IPS-20b (cell line): ENCODE measurements around the gene UCN.
"Not testable (repeated sequence)": the region's sequence is repeated elsewhere in the genome, so short reads cannot be mapped to it uniquely, and the experiment has no call there.

Experiments used
- H3K27ac ChIP-seq: one replicate; pipeline ENCODE4 v1.5.1; 2013; ENCODE audit warnings: low read length
- H3K27me3 ChIP-seq: 2 replicates; pipeline ENCODE4 v1.6.1; 2013; ENCODE audit warnings: mild to moderate bottlenecking, low read length, inconsistent platforms; ENCODE audit not compliant: insufficient read depth
- H3K36me3 ChIP-seq: 2 replicates; pipeline ENCODE4 v1.6.1; 2013; ENCODE audit warnings: low read depth, mild to moderate bottlenecking, inconsistent platforms, low read length, moderate library complexity; ENCODE audit not compliant: insufficient read depth
- H3K4me1 ChIP-seq: 2 replicates; pipeline ENCODE4 v1.6.1; 2013; ENCODE audit warnings: mild to moderate bottlenecking, control low read depth, inconsistent platforms, low read length, moderate library complexity; ENCODE audit not compliant: insufficient read depth
- H3K4me3 ChIP-seq: 2 replicates; pipeline ENCODE4 v1.5.1; 2013; ENCODE audit warnings: mild to moderate bottlenecking, low read length, inconsistent platforms
- H3K9ac ChIP-seq: 2 replicates; pipeline ENCODE4 v1.6.1; 2013; ENCODE audit warnings: low read depth, mild to moderate bottlenecking, inconsistent platforms, low read length, moderate library complexity
- H3K9me3 ChIP-seq: 2 replicates; pipeline ENCODE4 v1.6.1; 2013; ENCODE audit warnings: mild to moderate bottlenecking, low read depth, low read length, inconsistent platforms; ENCODE audit not compliant: insufficient read depth

UCN gene, protein sequence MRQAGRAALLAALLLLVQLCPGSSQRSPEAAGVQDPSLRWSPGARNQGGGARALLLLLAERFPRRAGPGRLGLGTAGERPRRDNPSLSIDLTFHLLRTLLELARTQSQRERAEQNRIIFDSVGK

GRCh38 chr2:27308359-27308881 lies at the start of gene UCN:
TSS of gene UCN (minus strand) at chr2:27308445. CDS start at chr2:27307895, 550 bp downstream.
- Histone ChIP-seq H3K27me3 (peaks cover 58% of the 10 kb centered on the region), H3K4me3 (peak within 1 kb of the TSS; percentile 47; the same call in 1 of the 2 replicates), H3K27ac (no peak within 1 kb of the TSS), H3K36me3 (no peaks in the 10 kb centered on the region; the same call in 1 of the 2 replicates), H3K9me3 (no peaks in the 10 kb centered on the region), H3K9ac (no peak within 1 kb of the TSS), H3K4me1 (no peaks in the 10 kb centered on the region)

GRCh38 chr2:27356382-27357181 lies 48.3 kb upstream of the UCN start, which contains the start of gene GTF3C2:
TSS of gene GTF3C2 (minus strand) at chr2:27356764. CDS start at chr2:27343554, 13,210 bp downstream.
- Histone ChIP-seq H3K27ac (peak within 1 kb of the TSS; percentile 100), H3K9me3 (no peaks in the 10 kb centered on the region; the same call in 1 of the 2 replicates), H3K9ac (peak within 1 kb of the TSS; percentile 99), H3K36me3 (no peaks in the 10 kb centered on the region), H3K27me3 (no peaks in the 10 kb centered on the region), H3K4me1 (peaks cover 14% of the 10 kb centered on the region), H3K4me3 (peak within 1 kb of the TSS; percentile 92)

- Histone ChIP-seq H3K9ac (peak overlapping the region; percentile 99), H3K4me3 (peak overlapping the region; percentile 92), H3K36me3 (no peaks in the 10 kb centered on the region), H3K4me1 (peaks cover 14% of the 10 kb centered on the region), H3K27ac (peak overlapping the region; percentile 100), H3K9me3 (no peaks in the 10 kb centered on the region; the same call in 1 of the 2 replicates), H3K27me3 (no peaks in the 10 kb centered on the region)
Measured at GRCh38 chr2:27356056-27356381, 47.8 kb upstream of the UCN start.

- Histone ChIP-seq H3K27ac (no peak overlapping the region), H3K4me3 (no peak overlapping the region), H3K9me3 (no peaks in the 10 kb centered on the region), H3K36me3 (peaks cover 6% of the 10 kb centered on the region), H3K27me3 (no peaks in the 10 kb centered on the region), H3K4me1 (peaks cover 14% of the 10 kb centered on the region), H3K9ac (no peak overlapping the region)
Measured at GRCh38 chr2:27354597-27354927, 46.3 kb upstream of the UCN start.

GRCh38 chr2:27353762-27354596 lies 45.7 kb upstream of the UCN start:
- Histone ChIP-seq H3K36me3 (peaks cover 6% of the 10 kb centered on the region), H3K27me3 (no peaks in the 10 kb centered on the region), H3K4me3 (no peak overlapping the region), H3K4me1 (peaks cover 14% of the 10 kb centered on the region), H3K9ac (peak overlapping the region; percentile 44; the same call in 1 of the 2 replicates), H3K27ac (no peak overlapping the region), H3K9me3 (no peaks in the 10 kb centered on the region)

GRCh38 chr2:27353386-27353761 lies 45.1 kb upstream of the UCN start:
- H3K27ac ChIP-seq, H3K4me3 ChIP-seq, H3K36me3 ChIP-seq: not testable (repeated sequence)

DNA sequence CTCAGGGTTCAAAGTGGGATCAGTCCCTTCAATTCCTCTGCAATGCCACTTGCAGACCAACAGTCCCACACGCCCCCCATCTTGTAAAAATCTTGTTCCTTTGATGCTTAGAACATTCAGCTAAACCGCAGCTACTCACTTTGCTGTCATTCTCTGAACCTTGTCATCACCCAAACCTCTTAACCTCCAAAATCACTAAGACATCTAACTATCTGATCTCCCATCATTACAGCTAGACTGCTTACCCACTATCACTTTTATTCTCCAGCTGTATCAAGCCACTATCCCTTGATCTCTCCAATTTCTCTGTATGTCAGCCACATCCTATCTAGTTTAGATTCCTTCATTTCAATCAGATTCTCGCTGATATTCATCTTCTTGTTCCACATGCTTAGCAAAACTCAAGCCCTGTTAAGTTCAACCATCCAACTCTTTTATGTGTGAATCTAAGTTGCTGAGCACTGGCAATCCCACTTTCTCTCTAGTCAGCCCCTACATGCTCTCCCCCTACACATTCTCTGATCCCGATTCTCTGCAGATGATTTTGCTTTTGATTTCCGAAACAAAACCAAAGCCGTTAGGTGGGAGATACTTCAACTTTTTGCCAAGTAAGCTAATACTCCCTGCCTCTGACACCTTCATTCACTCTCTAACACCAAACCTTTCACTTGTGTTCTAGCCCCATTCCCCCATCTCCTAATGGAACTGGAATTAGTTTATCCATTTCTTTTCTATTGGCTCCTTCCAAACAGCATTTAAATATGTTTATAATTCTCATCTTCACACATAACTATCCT lies 43.8 kb upstream of the UCN start:
- no peaks in the 10 kb centered on the region for H3K27me3 ChIP-seq
- no peak overlapping the region for H3K27ac ChIP-seq
- no peaks in the 10 kb centered on the region for H3K9me3 ChIP-seq
- peaks cover 10% of the 10 kb centered on the region for H3K4me1 ChIP-seq
- peak overlapping the region; percentile 39; the same call in 1 of the 2 replicates for H3K9ac ChIP-seq
- peaks cover 6% of the 10 kb centered on the region for H3K36me3 ChIP-seq
- no peak overlapping the region for H3K4me3 ChIP-seq

More at GRCh38 chr2:27353386-27353761, 45.1 kb upstream of the UCN start:
- Histone ChIP-seq H3K9ac (peak overlapping the region; percentile 44; the same call in 1 of the 2 replicates), H3K4me1 (peaks cover 14% of the 10 kb centered on the region)
- not testable (repeated sequence) for H3K27me3 ChIP-seq, H3K9me3 ChIP-seq

DNA sequence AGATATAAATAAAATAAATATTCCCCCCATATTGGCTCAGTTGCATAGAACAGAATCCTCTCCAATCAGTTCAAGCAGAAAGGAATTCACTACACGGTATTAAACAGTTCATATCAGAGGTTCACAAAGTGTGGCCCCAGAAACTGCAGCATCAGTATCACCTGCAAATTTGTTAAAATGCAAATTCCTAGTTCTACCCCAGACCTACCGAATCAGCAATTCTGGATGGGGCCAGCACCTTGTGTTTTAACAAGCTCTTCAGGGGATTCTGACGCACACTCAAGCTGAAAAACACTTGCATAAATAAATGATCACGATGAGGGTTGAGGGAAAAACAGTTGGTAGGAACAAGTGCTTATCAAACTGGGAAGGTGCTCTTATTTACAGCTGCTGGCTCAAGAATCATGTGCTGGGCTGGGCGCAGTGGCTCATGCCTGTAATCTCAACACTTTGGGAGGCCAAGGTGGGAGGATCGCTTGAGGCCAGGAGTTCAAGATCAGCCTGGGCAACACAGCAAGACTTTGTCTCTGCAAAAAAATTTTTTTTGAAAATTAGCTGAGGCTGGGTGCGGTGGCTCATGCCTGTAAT lies 42.0 kb upstream of the UCN start:
- H3K27me3 ChIP-seq: no peaks in the 10 kb centered on the region

GRCh38 chr2:27347641-27348040 lies 39.4 kb upstream of the UCN start:
- H3K4me1 ChIP-seq: 0 out of 2 replicates have a peak, but pooled peaks cover 2% of the 10 kb centered on the region
- H3K9me3 ChIP-seq: no peaks in the 10 kb centered on the region
- H3K4me3 ChIP-seq: no peak overlapping the region
- H3K9ac ChIP-seq: no peak overlapping the region
- H3K36me3 ChIP-seq: peaks cover 16% of the 10 kb centered on the region
- no peaks in the 10 kb centered on the region for H3K27me3 ChIP-seq
- no peak overlapping the region for H3K27ac ChIP-seq

More for the DNA sequence above, 42.0 kb upstream of the UCN start:
- H3K4me3 ChIP-seq: no peak overlapping the region
- no peak overlapping the region for H3K9ac ChIP-seq
- no peak overlapping the region for H3K27ac ChIP-seq
- H3K36me3 ChIP-seq: peaks cover 6% of the 10 kb centered on the region
- peaks cover 10% of the 10 kb centered on the region for H3K4me1 ChIP-seq
- H3K9me3 ChIP-seq: no peaks in the 10 kb centered on the region

GRCh38 chr2:27336173-27336572 lies 27.9 kb upstream of the UCN start:
- Histone ChIP-seq H3K36me3 (peaks cover 83% of the 10 kb centered on the region), H3K4me1 (no peaks in the 10 kb centered on the region), H3K27me3 (no peaks in the 10 kb centered on the region), H3K4me3 (no peak overlapping the region), H3K9ac (no peak overlapping the region), H3K9me3 (no peaks in the 10 kb centered on the region), H3K27ac (no peak overlapping the region)
